K562 (cell line): Measurements from ENCODE around the gene RAB31. TPM values are rescaled to one million over a fixed set of nuclear protein-coding genes. Genes with fewer than 3 reads are reported as not detected.
A peak's percentile ranks its signal among the peaks of the same experiment; 100 is the strongest.

Experiments used
- ATF6 ChIP-seq: sonication (generic); formaldehyde crosslinking; IDR thresholded peaks from 2 replicates; pipeline ENCODE4 v1.4.0; 2020; ENCODE audit warnings: mild to moderate bottlenecking, missing genetic modification reagents
- CBFB ChIP-seq: sonication (generic); formaldehyde crosslinking; IDR thresholded peaks from 2 replicates; pipeline ENCODE4 v1.4.0; 2020; ENCODE audit warnings: mild to moderate bottlenecking, missing genetic modification reagents
- DIDO1 ChIP-seq: fragments of 450-650 bp; IDR thresholded peaks from 2 replicates; pipeline ENCODE4 v1.6.1; 2016; ENCODE audit warnings: low read depth, missing biosample characterization, missing genetic modification characterization
- E2F3 ChIP-seq: fragments of 250-450 bp; sonication (Bioruptor Pico); IDR thresholded peaks from 2 replicates; pipeline ENCODE4 v1.4.0; 2020; ENCODE audit warnings: mild to moderate bottlenecking
- ERF ChIP-seq: fragments of 450-650 bp; formaldehyde crosslinking; IDR thresholded peaks from 2 replicates; pipeline ENCODE4 v1.4.0; 2020; ENCODE audit warnings: mild to moderate bottlenecking, mixed read lengths
- ETV5 ChIP-seq: sonication (generic); formaldehyde crosslinking; IDR thresholded peaks from 2 replicates; pipeline ENCODE4 v1.4.0; 2020; ENCODE audit warnings: low read depth, mild to moderate bottlenecking, missing genetic modification reagents
- GTF2E2 ChIP-seq: fragments of 200-800 bp; sonication (Bioruptor generic); IDR thresholded peaks from 2 replicates; pipeline ENCODE4 v1.6.1; 2016; ENCODE audit warnings: missing genetic modification characterization, missing compliant biosample characterization
- JUN ChIP-seq, 2 experiments: sonication (generic) in 1 of 2; formaldehyde crosslinking in 1 of 2; IDR thresholded peaks; 2 replicates each; pipeline versions ENCODE4 v1.6.1 to v1.8.0; 2012 to 2022; ENCODE audit warnings: borderline replicate concordance in 2 of 2, mild to moderate bottlenecking in 2 of 2, improper control_type of control experiment in 1 of 2, low read depth in 1 of 2, low read length in 1 of 2, missing genetic modification reagents in 1 of 2
- L3MBTL2 ChIP-seq: fragments of 450-650 bp; IDR thresholded peaks from 2 replicates; pipeline ENCODE4 v1.6.1; 2016; ENCODE audit warnings: mild to moderate bottlenecking, moderate library complexity
- MAX ChIP-seq: sonication (generic); formaldehyde crosslinking; IDR thresholded peaks from 2 replicates; pipeline ENCODE4 v1.9.0; 2022; ENCODE audit warnings: mild to moderate bottlenecking, missing genetic modification reagents
- MAZ ChIP-seq, 2 experiments: fragments of 450-650 bp in 1 of 2; sonication (generic) in 1 of 2; formaldehyde crosslinking; IDR thresholded peaks in 1 of 2; conservative IDR thresholded peaks in 1 of 2; 2 replicates each; pipeline versions ENCODE4 v1.4.0 to v1.5.0; 2020; ENCODE audit warnings: mild to moderate bottlenecking in 1 of 2, missing genetic modification reagents in 1 of 2
- NCOA4 ChIP-seq: fragments of 450-650 bp; IDR thresholded peaks from 2 replicates; pipeline ENCODE4 v1.6.1; 2018; ENCODE audit warnings: mild to moderate bottlenecking; ENCODE audit not compliant: partially characterized antibody
- NELFE ChIP-seq: IDR thresholded peaks from 2 replicates; pipeline ENCODE4 v1.6.1; 2011; ENCODE audit warnings: mild to moderate bottlenecking; ENCODE audit not compliant: insufficient read depth, insufficient read length
- PHB ChIP-seq: fragments of 250-450 bp; sonication (Bioruptor Pico); IDR thresholded peaks from 2 replicates; pipeline ENCODE4 v1.5.0; 2021
- PHF21A ChIP-seq: fragments of 450-650 bp; IDR thresholded peaks from 2 replicates; pipeline ENCODE4 v1.6.1; 2017; ENCODE audit warnings: low read depth, borderline replicate concordance
- RBFOX2 ChIP-seq: fragments of 200-400 bp; formaldehyde crosslinking; IDR thresholded peaks from 2 replicates; pipeline ENCODE4 v1.6.1; 2017; ENCODE audit warnings: low read depth, mild to moderate bottlenecking, low read length, moderate library complexity
- RBM17 ChIP-seq: fragments of 200-400 bp; formaldehyde crosslinking; IDR thresholded peaks from 2 replicates; pipeline ENCODE4 v1.6.1; 2017; ENCODE audit warnings: low read depth, mild to moderate bottlenecking, low read length, borderline replicate concordance
- RCOR1 ChIP-seq, 2 experiments: IDR thresholded peaks; 2 replicates each; pipeline ENCODE4 v1.6.1; 2012; ENCODE audit warnings: low read depth in 2 of 2, low read length in 2 of 2, borderline replicate concordance in 1 of 2, improper control_type of control experiment in 1 of 2
- SIN3A ChIP-seq, 2 experiments: fragments of 150-350 bp in 1 of 2; IDR thresholded peaks; 2 replicates each; pipeline ENCODE4 v1.6.1; 2011 to 2016; ENCODE audit warnings: borderline replicate concordance in 2 of 2, low read depth in 2 of 2, low read length in 2 of 2, mild to moderate bottlenecking in 2 of 2, moderate library complexity in 2 of 2; ENCODE audit not compliant: control insufficient read depth in 1 of 2
- SNRNP70 ChIP-seq: fragments of 200-400 bp; formaldehyde crosslinking; optimal IDR thresholded peaks from 2 replicates; pipeline ENCODE3; 2017; ENCODE audit warnings: low read depth, low read length
- ZNF140 ChIP-seq: fragments of 250-450 bp; sonication (Bioruptor Pico); IDR thresholded peaks from 2 replicates; pipeline ENCODE4 v1.8.0; 2021; ENCODE audit warnings: moderate library complexity, mild to moderate bottlenecking, inconsistent platforms
- ZNF175 ChIP-seq: fragments of 200-800 bp; sonication (Bioruptor generic); IDR thresholded peaks from 2 replicates; pipeline ENCODE4 v1.6.1; 2016; ENCODE audit warnings: low read depth, mild to moderate bottlenecking, missing genetic modification characterization, missing compliant biosample characterization
- ZNF311 ChIP-seq: fragments of 250-450 bp; sonication (Bioruptor Pico); IDR thresholded peaks from 2 replicates; pipeline ENCODE4 v1.4.0; 2020; ENCODE audit warnings: mild to moderate bottlenecking, moderate library complexity
- polyA plus RNA-seq, 8 experiments: library from polyadenylated mRNA; depleted of rRNA in 4 of 8; stranded (reverse) in 5 of 8; unstranded in 3 of 8; fragments of >200 nt; fragmentation: Nextera tagmentation in 2 of 8; fragmentation: Illumina TruSeq in 1 of 8; extraction: Ambion mirVana in 2 of 8; extraction: Trizol in 1 of 8; gene quantifications; 2 replicates each; pipeline versions ENCODE4 v1.2.1 to v1.2.3, GENCODE V29; 2011 to 2014; ENCODE audit warnings: inconsistent platforms in 1 of 8, missing spikeins in 1 of 8
- total RNA-seq, 7 experiments: library from RNA; depleted of rRNA in 6 of 7; stranded (reverse); fragments of >200 nt in 6 of 7; fragmentation: Illumina TruSeq in 2 of 7; extraction: Trizol in 2 of 7; gene quantifications; 2 replicates each; pipeline versions ENCODE4 v1.2.1 to v1.2.3, GENCODE V29; 2011 to 2021; ENCODE audit warnings: low replicate concordance in 1 of 7
- TF ChIP-seq, protein P1 (sequence below): fragments of 450-650 bp; IDR thresholded peaks from 2 replicates; pipeline ENCODE4 v1.6.1; 2016; ENCODE audit warnings: missing biosample characterization, missing genetic modification characterization

RAB31 gene
- total and polyA plus RNA-seq, 9 of the 15 experiments (the other 6 are each of a cell fraction or from before 2014, with no cell fraction given) = 20.7 to 70.4 (median 41.3) TPM

DNA sequence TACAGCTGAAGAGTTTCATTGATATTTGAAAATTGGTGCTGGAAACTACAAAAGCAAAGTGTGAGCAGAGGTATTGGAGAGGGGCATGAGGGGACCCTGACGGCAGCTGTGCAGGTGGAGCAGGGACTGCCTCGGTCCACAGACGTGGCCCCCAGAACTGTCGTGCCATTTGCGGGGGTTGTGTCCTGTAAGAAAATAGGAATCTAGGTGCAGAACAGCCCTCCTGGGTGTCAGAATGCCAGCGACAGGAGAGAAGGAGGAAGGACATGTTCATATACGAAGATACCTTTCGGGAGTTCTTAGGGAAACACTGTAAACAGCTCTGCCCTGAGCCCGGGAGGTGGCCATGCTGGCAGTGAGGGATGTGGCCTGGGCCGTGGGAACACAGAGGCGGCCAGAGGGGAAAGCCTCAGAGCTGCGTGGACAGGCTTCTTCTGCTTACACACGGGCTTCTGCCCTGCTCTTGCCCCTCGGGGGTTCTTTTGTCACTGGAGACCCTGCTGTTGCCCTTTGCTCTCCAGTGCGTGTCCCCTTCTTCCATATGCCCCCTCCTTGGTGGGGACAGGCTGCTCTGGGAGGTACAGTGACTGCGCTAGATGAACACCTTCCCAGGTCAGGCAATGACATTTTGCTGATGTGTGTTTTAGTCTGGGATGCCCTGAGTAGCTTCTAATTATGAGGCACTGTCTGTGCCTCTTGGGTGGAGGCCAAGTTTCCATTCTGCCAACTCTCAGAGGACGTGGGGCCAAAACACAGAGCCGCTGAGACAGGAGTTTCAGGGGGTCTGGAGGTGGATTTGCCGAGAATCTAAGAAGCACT lies 95.8 kb downstream of the RAB31 start (continued):
- TF ChIP-seq ATF6 (CRISPR knock-in tag) = no peak
- no peak for TF ChIP-seq NCOA4
- TF ChIP-seq SNRNP70 = no peak
- no peak for TF ChIP-seq NELFE
- no peak for TF ChIP-seq RBM17
- TF ChIP-seq MAX = no peak; the same call in 1 of the 2 replicates
- TF ChIP-seq RBFOX2 = peak; percentile 74
- no peak for TF ChIP-seq DIDO1 (tag)
- peak; percentile 77; the same call in 1 of the 2 replicates for TF ChIP-seq L3MBTL2
- TF ChIP-seq GTF2E2 (tag) = peak; percentile 65; the same call in 1 of the 2 replicates
- no peak for TF ChIP-seq RCOR1 (IDR thresholded peaks at IDR 0.05; ENCODE audit: borderline replicate concordance in 1 of 2, low read depth in 2 of 2, low read length in 2 of 2)
- no peak for TF ChIP-seq ZNF140 (CRISPR knock-in tag)
- 0 out of 2 replicates have a peak, but pooled peaks have one; percentile 18 for TF ChIP-seq E2F3 (CRISPR knock-in tag)
- peak; percentile 69; the same call in 1 of the 2 replicates for TF ChIP-seq ERF (CRISPR knock-in tag)
- TF ChIP-seq, protein P1, sequence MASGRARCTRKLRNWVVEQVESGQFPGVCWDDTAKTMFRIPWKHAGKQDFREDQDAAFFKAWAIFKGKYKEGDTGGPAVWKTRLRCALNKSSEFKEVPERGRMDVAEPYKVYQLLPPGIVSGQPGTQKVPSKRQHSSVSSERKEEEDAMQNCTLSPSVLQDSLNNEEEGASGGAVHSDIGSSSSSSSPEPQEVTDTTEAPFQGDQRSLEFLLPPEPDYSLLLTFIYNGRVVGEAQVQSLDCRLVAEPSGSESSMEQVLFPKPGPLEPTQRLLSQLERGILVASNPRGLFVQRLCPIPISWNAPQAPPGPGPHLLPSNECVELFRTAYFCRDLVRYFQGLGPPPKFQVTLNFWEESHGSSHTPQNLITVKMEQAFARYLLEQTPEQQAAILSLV (tag) = peak; percentile 33
- peak in 1 of 2 experiments; percentile 46; a peak in 1 of 4 replicates for TF ChIP-seq SIN3A (IDR thresholded peaks at IDR 0.05; ENCODE audit: borderline replicate concordance in 2 of 2, control insufficient read depth in 1 of 2, low read depth in 2 of 2, low read length in 2 of 2)
- TF ChIP-seq CBFB (CRISPR knock-in tag) = no peak
- peak in 1 of 2 experiments; percentile 16; a peak in 2 of 4 replicates for TF ChIP-seq MAZ (CRISPR knock-in tag; conservative IDR thresholded peaks at IDR 0.05 in 1 of 2, IDR thresholded peaks at IDR 0.05 in 1 of 2)
- no peak for TF ChIP-seq PHF21A
- TF ChIP-seq JUN (IDR thresholded peaks at IDR 0.05; ENCODE audit: borderline replicate concordance, low read depth, low read length) = 0 out of 2 replicates have a peak, but pooled peaks have one; percentile 10
- no peak for TF ChIP-seq JUN (CRISPR knock-in tag; IDR thresholded peaks at IDR 0.05; ENCODE audit: borderline replicate concordance)
- TF ChIP-seq ETV5 (CRISPR knock-in tag) = peak; percentile 41; the same call in 1 of the 2 replicates
- no peak for TF ChIP-seq ZNF175 (CRISPR knock-in tag)
- TF ChIP-seq ZNF311 = peak; percentile 10; the same call in 1 of the 2 replicates
- 0 out of 2 replicates have a peak, but pooled peaks have one; percentile 13 for TF ChIP-seq PHB (CRISPR knock-in tag)
